HEK293 (cell line): ENCODE data around the gene MTCH1.
A peak's percentile ranks its signal among the peaks of the same experiment; 100 is the strongest.

Experiments used
- GLI2 ChIP-seq: fragments of 450-650 bp; formaldehyde crosslinking; IDR thresholded peaks from 2 replicates; pipeline ENCODE4; 2017; ENCODE audit warnings: missing biosample characterization, missing genetic modification characterization, low read depth, borderline replicate concordance
- HOXC10 ChIP-seq: sonication (generic); formaldehyde crosslinking; IDR thresholded peaks from 2 replicates; pipeline ENCODE4 v1.8.1; 2023; ENCODE audit warnings: mild to moderate bottlenecking, missing genetic modification reagents
- INSM2 ChIP-seq: fragments of 450-650 bp; formaldehyde crosslinking; IDR thresholded peaks from 2 replicates; pipeline ENCODE4 v1.5.1; 2016; ENCODE audit warnings: missing biosample characterization, missing genetic modification characterization
- PBX3 ChIP-seq: sonication (generic); formaldehyde crosslinking; IDR thresholded peaks from 2 replicates; pipeline ENCODE4 v1.8.1; 2022; ENCODE audit warnings: mild to moderate bottlenecking, moderate library complexity, missing genetic modification reagents
- PRDM1 ChIP-seq: fragments of 450-650 bp; formaldehyde crosslinking; IDR thresholded peaks from 2 replicates; pipeline ENCODE4; 2016; ENCODE audit warnings: missing biosample characterization, missing genetic modification characterization
- SP7 ChIP-seq: fragments of 450-650 bp; formaldehyde crosslinking; IDR thresholded peaks from 2 replicates; pipeline ENCODE4 v1.5.1; 2016; ENCODE audit warnings: missing biosample characterization, missing genetic modification characterization
- YY1 ChIP-seq: fragments of 450-650 bp; formaldehyde crosslinking; IDR thresholded peaks from 2 replicates; pipeline ENCODE4 v1.5.1; 2018; ENCODE audit warnings: missing biosample characterization, missing genetic modification characterization
- ZEB2 ChIP-seq: fragments of 450-650 bp; formaldehyde crosslinking; IDR thresholded peaks from 2 replicates; pipeline ENCODE4 v1.5.1; 2016; ENCODE audit warnings: missing biosample characterization, missing genetic modification characterization
- ZNF10 ChIP-seq: fragments of 450-650 bp; formaldehyde crosslinking; IDR thresholded peaks from 2 replicates; pipeline ENCODE4 v1.5.1; 2017; ENCODE audit warnings: missing biosample characterization, missing genetic modification characterization
- ZNF121 ChIP-seq: fragments of 450-650 bp; formaldehyde crosslinking; IDR thresholded peaks from 2 replicates; pipeline ENCODE4 v1.5.1; 2016; ENCODE audit warnings: missing biosample characterization, missing genetic modification characterization
- ZNF132 ChIP-seq: fragments of 450-650 bp; formaldehyde crosslinking; IDR thresholded peaks from 2 replicates; pipeline ENCODE4 v1.5.1; 2017; ENCODE audit warnings: missing biosample characterization, missing genetic modification characterization, borderline replicate concordance
- ZNF19 ChIP-seq: fragments of 450-650 bp; formaldehyde crosslinking; IDR thresholded peaks from 2 replicates; pipeline ENCODE4; 2016; ENCODE audit warnings: missing biosample characterization, missing genetic modification characterization, low read depth
- ZNF211 ChIP-seq: fragments of 450-650 bp; formaldehyde crosslinking; IDR thresholded peaks from 2 replicates; pipeline ENCODE4 v1.5.1; 2016; ENCODE audit warnings: low read depth, missing biosample characterization, missing genetic modification characterization
- ZNF214 ChIP-seq: fragments of 450-650 bp; formaldehyde crosslinking; IDR thresholded peaks from 2 replicates; pipeline ENCODE4 v1.5.1; 2017; ENCODE audit warnings: missing biosample characterization, mild to moderate bottlenecking, missing genetic modification characterization, borderline replicate concordance
- ZNF221 ChIP-seq: fragments of 450-650 bp; formaldehyde crosslinking; IDR thresholded peaks from 2 replicates; pipeline ENCODE4 v1.5.1; 2017; ENCODE audit warnings: missing biosample characterization, missing genetic modification characterization, borderline replicate concordance
- ZNF248 ChIP-seq: fragments of 450-650 bp; formaldehyde crosslinking; IDR thresholded peaks from 2 replicates; pipeline ENCODE4 v1.5.1; 2017; ENCODE audit warnings: missing biosample characterization, missing genetic modification characterization
- ZNF26 ChIP-seq: fragments of 450-650 bp; formaldehyde crosslinking; IDR thresholded peaks from 2 replicates; pipeline ENCODE4 v1.5.1; 2016; ENCODE audit warnings: missing biosample characterization, missing genetic modification characterization
- ZNF311 ChIP-seq: fragments of 450-650 bp; formaldehyde crosslinking; IDR thresholded peaks from 2 replicates; pipeline ENCODE4 v1.5.1; 2017; ENCODE audit warnings: missing biosample characterization, missing genetic modification characterization, borderline replicate concordance
- ZNF501 ChIP-seq: fragments of 450-650 bp; formaldehyde crosslinking; IDR thresholded peaks from 2 replicates; pipeline ENCODE4 v1.5.1; 2016; ENCODE audit warnings: missing biosample characterization, missing genetic modification characterization
- ZNF555 ChIP-seq: fragments of 450-650 bp; formaldehyde crosslinking; conservative IDR thresholded peaks from 2 replicates; pipeline ENCODE4 v1.5.1; 2017; ENCODE audit warnings: missing biosample characterization, mild to moderate bottlenecking, missing genetic modification characterization, inconsistent platforms
- ZNF596 ChIP-seq: fragments of 450-650 bp; IDR thresholded peaks from 2 replicates; pipeline ENCODE4 v1.5.0; 2018; ENCODE audit warnings: missing biosample characterization, mild to moderate bottlenecking, missing genetic modification characterization, moderate library complexity
- ZNF621 ChIP-seq: fragments of 450-650 bp; formaldehyde crosslinking; IDR thresholded peaks from 2 replicates; pipeline ENCODE4 v1.5.1; 2017; ENCODE audit warnings: missing biosample characterization, missing genetic modification characterization
- ZNF629 ChIP-seq: fragments of 450-650 bp; formaldehyde crosslinking; IDR thresholded peaks from 2 replicates; pipeline ENCODE4 v1.5.1; 2017; ENCODE audit warnings: missing biosample characterization, missing genetic modification characterization
- ZNF639 ChIP-seq: fragments of 450-650 bp; formaldehyde crosslinking; IDR thresholded peaks from 2 replicates; pipeline ENCODE4 v1.5.1; 2016; ENCODE audit warnings: missing biosample characterization, missing genetic modification characterization
- ZNF768 ChIP-seq: fragments of 450-650 bp; formaldehyde crosslinking; IDR thresholded peaks from 2 replicates; pipeline ENCODE4 v1.5.1; 2018; ENCODE audit warnings: missing biosample characterization, mild to moderate bottlenecking, missing genetic modification characterization
- ZSCAN23 ChIP-seq: fragments of 450-650 bp; formaldehyde crosslinking; IDR thresholded peaks from 2 replicates; pipeline ENCODE4 v1.5.1; 2016; ENCODE audit warnings: missing biosample characterization, missing genetic modification characterization
- ZXDB ChIP-seq: fragments of 450-650 bp; formaldehyde crosslinking; IDR thresholded peaks from 2 replicates; pipeline ENCODE4 v1.5.1; 2016; ENCODE audit warnings: missing biosample characterization, missing genetic modification characterization
- TF ChIP-seq, protein P1 (sequence below): fragments of 450-650 bp; formaldehyde crosslinking; IDR thresholded peaks from 2 replicates; pipeline ENCODE4 v1.5.1; 2016; ENCODE audit warnings: missing biosample characterization, missing genetic modification characterization
- TF ChIP-seq, protein P2 (sequence below): fragments of 450-650 bp; IDR thresholded peaks from 2 replicates; pipeline ENCODE4 v1.5.1; 2018; ENCODE audit warnings: missing biosample characterization, missing genetic modification characterization

MTCH1 gene

DNA sequence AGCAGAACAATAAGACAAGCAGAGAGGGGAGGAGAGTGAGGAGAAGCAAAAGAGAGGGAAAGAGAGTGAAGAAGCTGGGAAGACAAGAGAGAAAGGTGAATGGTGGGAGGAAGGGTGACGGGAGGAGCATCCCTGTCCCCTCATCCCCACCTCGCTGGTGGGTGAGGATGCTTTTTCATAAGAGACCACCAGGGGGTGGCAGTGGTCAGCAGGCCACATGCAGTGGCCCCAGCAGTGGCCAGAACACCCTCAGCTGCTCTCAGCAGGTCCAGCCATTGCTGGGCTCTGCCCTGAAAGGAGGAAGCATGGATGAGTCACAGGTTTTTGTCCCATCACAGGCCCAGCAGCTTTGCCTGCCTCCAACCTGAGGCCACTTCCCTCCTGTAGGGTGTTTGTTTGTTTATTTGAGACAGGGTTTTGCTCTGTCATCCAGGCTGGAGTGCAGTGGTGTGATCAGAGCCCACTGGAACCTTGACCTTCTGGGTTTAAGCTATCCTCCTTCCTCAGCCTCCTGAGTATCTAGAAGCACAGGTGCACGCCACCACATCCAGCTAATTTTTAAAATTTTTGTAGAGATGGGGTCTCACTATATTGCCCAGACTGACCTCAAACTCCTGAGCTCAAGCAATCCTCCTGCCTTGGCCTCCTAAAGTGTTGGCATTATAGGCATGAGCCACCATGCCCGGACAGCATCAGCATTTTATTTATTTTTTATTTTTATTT is 43.4 kb upstream of the MTCH1 start (continued):
- TF ChIP-seq ZNF248 (tag by site-specific recombination) (no peak), PRDM1 (peak; percentile 75), ZNF501 (tag by site-specific recombination) (no peak), ZNF214 (no peak), ZNF639 (tag by site-specific recombination) (no peak), ZNF221 (tag by site-specific recombination) (no peak), ZNF121 (tag by site-specific recombination) (peak; percentile 66), ZNF555 (tag by site-specific recombination) (no peak), ZNF629 (tag by site-specific recombination) (no peak), ZEB2 (0 out of 2 replicates have a peak, but pooled peaks have one; percentile 25), YY1 (tag by site-specific recombination) (no peak), ZNF621 (tag by site-specific recombination) (no peak), ZXDB (tag by site-specific recombination) (no peak), INSM2 (tag by site-specific recombination) (no peak), ZNF10 (tag by site-specific recombination) (no peak), ZNF596 (tag by site-specific recombination) (no peak), ZNF26 (no peak), ZSCAN23 (no peak), ZNF311 (tag by site-specific recombination) (no peak), ZNF211 (tag by site-specific recombination) (no peak), HOXC10 (CRISPR knock-in tag) (no peak), ZNF19 (tag by site-specific recombination) (no peak), SP7 (tag by site-specific recombination) (no peak), ZNF768 (no peak), PBX3 (CRISPR knock-in tag) (no peak), GLI2 (tag by site-specific recombination) (no peak), ZNF132 (no peak)
- TF ChIP-seq, protein P1, sequence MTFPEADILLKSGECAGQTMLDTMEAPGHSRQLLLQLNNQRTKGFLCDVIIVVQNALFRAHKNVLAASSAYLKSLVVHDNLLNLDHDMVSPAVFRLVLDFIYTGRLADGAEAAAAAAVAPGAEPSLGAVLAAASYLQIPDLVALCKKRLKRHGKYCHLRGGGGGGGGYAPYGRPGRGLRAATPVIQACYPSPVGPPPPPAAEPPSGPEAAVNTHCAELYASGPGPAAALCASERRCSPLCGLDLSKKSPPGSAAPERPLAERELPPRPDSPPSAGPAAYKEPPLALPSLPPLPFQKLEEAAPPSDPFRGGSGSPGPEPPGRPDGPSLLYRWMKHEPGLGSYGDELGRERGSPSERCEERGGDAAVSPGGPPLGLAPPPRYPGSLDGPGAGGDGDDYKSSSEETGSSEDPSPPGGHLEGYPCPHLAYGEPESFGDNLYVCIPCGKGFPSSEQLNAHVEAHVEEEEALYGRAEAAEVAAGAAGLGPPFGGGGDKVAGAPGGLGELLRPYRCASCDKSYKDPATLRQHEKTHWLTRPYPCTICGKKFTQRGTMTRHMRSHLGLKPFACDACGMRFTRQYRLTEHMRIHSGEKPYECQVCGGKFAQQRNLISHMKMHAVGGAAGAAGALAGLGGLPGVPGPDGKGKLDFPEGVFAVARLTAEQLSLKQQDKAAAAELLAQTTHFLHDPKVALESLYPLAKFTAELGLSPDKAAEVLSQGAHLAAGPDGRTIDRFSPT (tag by site-specific recombination), result no peak
- TF ChIP-seq, protein P2, sequence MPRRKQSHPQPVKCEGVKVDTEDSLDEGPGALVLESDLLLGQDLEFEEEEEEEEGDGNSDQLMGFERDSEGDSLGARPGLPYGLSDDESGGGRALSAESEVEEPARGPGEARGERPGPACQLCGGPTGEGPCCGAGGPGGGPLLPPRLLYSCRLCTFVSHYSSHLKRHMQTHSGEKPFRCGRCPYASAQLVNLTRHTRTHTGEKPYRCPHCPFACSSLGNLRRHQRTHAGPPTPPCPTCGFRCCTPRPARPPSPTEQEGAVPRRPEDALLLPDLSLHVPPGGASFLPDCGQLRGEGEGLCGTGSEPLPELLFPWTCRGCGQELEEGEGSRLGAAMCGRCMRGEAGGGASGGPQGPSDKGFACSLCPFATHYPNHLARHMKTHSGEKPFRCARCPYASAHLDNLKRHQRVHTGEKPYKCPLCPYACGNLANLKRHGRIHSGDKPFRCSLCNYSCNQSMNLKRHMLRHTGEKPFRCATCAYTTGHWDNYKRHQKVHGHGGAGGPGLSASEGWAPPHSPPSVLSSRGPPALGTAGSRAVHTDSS (tag by site-specific recombination), result no peak
